HG03439 (cell line): ENCODE measurements around the gene PRR16.
"Not testable (repeated sequence)": the region's sequence is repeated elsewhere in the genome, so short reads cannot be mapped to it uniquely, and the experiment has no call there.

Experiments
- ATAC-seq: cut with Tn5 transposase; IDR thresholded peaks from one replicate; pipeline ENCODE4 v1.9.1; 2021; ENCODE audit warnings: mild to moderate bottlenecking, moderate library complexity; ENCODE audit not compliant: unreplicated experiment

Gene PRR16

GRCh38 chr5:120463991-120464626, at the start of gene PRR16:
Gene PRR16, plus strand, starts transcription at chr5:120464300.
- peak; percentile 71 for ATAC-seq

- no peak for ATAC-seq
Observed at GRCh38 chr5:120415985-120416384, 48.1 kb upstream of the PRR16 start.

- no peak for ATAC-seq
Observed at GRCh38 chr5:120419127-120419526, 45.0 kb upstream of the PRR16 start.

- not testable (repeated sequence) for ATAC-seq
Observed at GRCh38 chr5:120426633-120427275, 37.3 kb upstream of the PRR16 start.

- no peak for ATAC-seq
Observed at GRCh38 chr5:120430572-120430971, 33.5 kb upstream of the PRR16 start.

- no peak for ATAC-seq
Observed at GRCh38 chr5:120432861-120433260, 31.2 kb upstream of the PRR16 start.

GRCh38 chr5:120435129-120435528, 29.0 kb upstream of the PRR16 start:
- no peak for ATAC-seq

- ATAC-seq: no peak
Observed at GRCh38 chr5:120436996-120437395, 27.1 kb upstream of the PRR16 start.

- no peak for ATAC-seq
Observed at GRCh38 chr5:120442694-120443093, 21.4 kb upstream of the PRR16 start.

GRCh38 chr5:120443607-120444006, 20.5 kb upstream of the PRR16 start:
- no peak for ATAC-seq

- no peak for ATAC-seq
Observed at GRCh38 chr5:120446068-120446492, 18.0 kb upstream of the PRR16 start.

- ATAC-seq: no peak
Observed at GRCh38 chr5:120446901-120447300, 17.2 kb upstream of the PRR16 start.

- ATAC-seq: no peak
Observed at GRCh38 chr5:120447706-120448239, 16.3 kb upstream of the PRR16 start.

GRCh38 chr5:120449501-120449900, 14.6 kb upstream of the PRR16 start:
- no peak for ATAC-seq

GRCh38 chr5:120450910-120451309, 13.2 kb upstream of the PRR16 start:
- no peak for ATAC-seq

- ATAC-seq: no peak
Observed at GRCh38 chr5:120451445-120451844, 12.7 kb upstream of the PRR16 start.

- ATAC-seq: no peak
Observed at GRCh38 chr5:120452471-120452870, 11.6 kb upstream of the PRR16 start.

GRCh38 chr5:120454094-120454798, 9.9 kb upstream of the PRR16 start:
- ATAC-seq: no peak

- no peak for ATAC-seq
Observed at GRCh38 chr5:120456006-120456405, 8.1 kb upstream of the PRR16 start.

GRCh38 chr5:120457839-120458507, 6.1 kb upstream of the PRR16 start:
- peak; percentile 88 for ATAC-seq

GRCh38 chr5:120458508-120458847, 5.6 kb upstream of the PRR16 start:
- ATAC-seq: not testable (repeated sequence)
